ENCODE data around the gene PTPN23.

GRCh38 chr3:47384425-47384824 lies 3.6 kb downstream of the PTPN23 start:
- TF ChIP-seq POLR2A (IDR thresholded peaks at IDR 0.05) = no peak
- TF ChIP-seq, protein P1, sequence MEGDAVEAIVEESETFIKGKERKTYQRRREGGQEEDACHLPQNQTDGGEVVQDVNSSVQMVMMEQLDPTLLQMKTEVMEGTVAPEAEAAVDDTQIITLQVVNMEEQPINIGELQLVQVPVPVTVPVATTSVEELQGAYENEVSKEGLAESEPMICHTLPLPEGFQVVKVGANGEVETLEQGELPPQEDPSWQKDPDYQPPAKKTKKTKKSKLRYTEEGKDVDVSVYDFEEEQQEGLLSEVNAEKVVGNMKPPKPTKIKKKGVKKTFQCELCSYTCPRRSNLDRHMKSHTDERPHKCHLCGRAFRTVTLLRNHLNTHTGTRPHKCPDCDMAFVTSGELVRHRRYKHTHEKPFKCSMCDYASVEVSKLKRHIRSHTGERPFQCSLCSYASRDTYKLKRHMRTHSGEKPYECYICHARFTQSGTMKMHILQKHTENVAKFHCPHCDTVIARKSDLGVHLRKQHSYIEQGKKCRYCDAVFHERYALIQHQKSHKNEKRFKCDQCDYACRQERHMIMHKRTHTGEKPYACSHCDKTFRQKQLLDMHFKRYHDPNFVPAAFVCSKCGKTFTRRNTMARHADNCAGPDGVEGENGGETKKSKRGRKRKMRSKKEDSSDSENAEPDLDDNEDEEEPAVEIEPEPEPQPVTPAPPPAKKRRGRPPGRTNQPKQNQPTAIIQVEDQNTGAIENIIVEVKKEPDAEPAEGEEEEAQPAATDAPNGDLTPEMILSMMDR (IDR thresholded peaks at IDR 0.05) = no peak

All from testis (tissue), 2 donors.